ENCODE measurements around the gene ZNF292.

- no peak for TF ChIP-seq HDGF (IDR thresholded peaks at IDR 0.05; ENCODE audit: borderline replicate concordance)
- TF ChIP-seq SUZ12 (IDR thresholded peaks at IDR 0.05) = no peak
These were observed 123.8 kb downstream of the ZNF292 start for GRCh38 chr6:87279196-87279595.

Data from HEK293T (cell line).